ENCODE data around the gene SP1. TPM values are rescaled to one million over a fixed set of nuclear protein-coding genes. Genes with fewer than 3 reads are reported as not detected.

The SP1 gene
- total and polyA plus RNA-seq, 4 experiments from 2014 or later = 4.3 to 110 (median 59.7) TPM

DNA sequence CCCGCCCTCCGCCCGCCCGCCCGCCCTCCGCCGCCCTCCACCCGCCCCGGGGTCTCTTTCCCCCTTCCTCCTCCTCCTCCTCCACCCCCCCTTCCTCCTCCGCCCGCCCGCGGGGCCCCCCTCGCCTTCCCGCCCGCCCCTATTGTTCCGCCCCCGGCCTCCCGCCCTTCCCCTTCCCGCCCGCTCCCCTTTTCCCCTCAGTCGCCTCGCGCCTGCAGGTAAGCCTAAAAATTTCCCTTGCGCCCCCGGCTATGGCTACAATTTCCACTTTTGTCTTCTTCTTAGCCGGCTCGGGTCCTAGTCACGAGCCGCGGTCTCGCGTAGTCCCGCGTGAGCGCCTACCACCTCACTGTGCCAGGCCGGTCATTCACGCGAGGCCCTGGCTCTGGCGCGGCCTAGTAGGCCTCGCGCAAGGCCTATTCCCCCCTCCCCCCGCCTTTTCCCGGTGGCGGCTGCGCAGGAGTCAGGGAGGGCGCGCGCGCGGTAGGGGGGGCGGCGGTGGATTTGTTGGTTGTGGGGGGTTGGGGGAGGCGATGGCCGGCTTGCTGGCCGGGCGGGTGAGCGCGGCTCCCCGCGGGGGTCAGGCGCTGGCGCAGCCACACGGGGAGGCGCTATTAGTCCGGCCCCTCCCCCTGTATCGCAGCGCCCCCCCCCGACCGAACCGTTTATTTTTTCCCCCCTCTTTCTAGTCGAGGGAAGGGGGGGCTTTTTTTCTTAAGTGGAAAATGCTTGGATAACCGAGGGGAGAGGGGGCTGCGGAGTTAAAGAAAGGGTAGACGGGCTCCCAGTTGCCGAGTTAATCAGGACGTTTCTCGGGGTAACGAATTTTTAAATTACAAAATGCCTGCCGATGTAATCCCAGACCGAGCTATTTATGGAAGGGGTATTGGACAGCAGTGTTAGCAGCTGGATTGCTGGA is 72.4 kb downstream of the SP1 start:
- POLR2A ChIA-PET (ENCODE audit: partially characterized antibody) = interaction anchor here (0.6 to 4.3 kb wide), 12 partner anchors 11 to 131 kb away, joined by 3 to 43 read pairs (median 5); partner anchors contain the start of genes AAAS, MAP3K12, PRR13 and SP1
- peak; percentile 81 to 86 (median 82) for DNase-seq
- Mint-ChIP-seq H3K36me3 (peaks cover 44 to 58% of the 10 kb centered on the region in 2 donors), H3K27ac (peak overlapping the region; percentile 98 to 100 (median 99)), H3K4me1 (peaks cover 20 to 49% (median 31%) of the 10 kb centered on the region in 4 donors), H3K4me3 (peak overlapping the region; percentile 95 to 100 (median 98)), H3K27me3 (no peaks in the 10 kb centered on the region), H3K9me3 (no peaks in the 10 kb centered on the region)
- Histone ChIP-seq H3K36me3 (ENCODE audit: insufficient read depth, low read length) (peaks cover 40% of the 10 kb centered on the region), H3K4me1 (ENCODE audit: insufficient read depth, low read length) (peaks cover 34% of the 10 kb centered on the region), H3K4me3 (ENCODE audit: low read length in 2 of 2) (peak overlapping the region; percentile 58 to 61), H3K9me3 (ENCODE audit: control insufficient read depth in 1 of 2, low read length in 2 of 2) (no peaks in the 10 kb centered on the region), H3K27ac (ENCODE audit: low read depth, low read length) (peak overlapping the region; percentile 95), H3K27me3 (ENCODE audit: insufficient read depth, low read length) (no peaks in the 10 kb centered on the region)
- CTCF ChIA-PET (ENCODE audit: partially characterized antibody) = interaction anchor here (0.6 kb wide), 1 partner anchor 47 kb away, joined by 3 read pairs; the partner anchor contains the start of gene MAP3K12
- intact Hi-C loops (cut with micrococcal nuclease) = loop anchor here (1.0 kb wide), 1 partner anchor 48 kb away; no protein-coding TSS in a partner anchor

DNA sequence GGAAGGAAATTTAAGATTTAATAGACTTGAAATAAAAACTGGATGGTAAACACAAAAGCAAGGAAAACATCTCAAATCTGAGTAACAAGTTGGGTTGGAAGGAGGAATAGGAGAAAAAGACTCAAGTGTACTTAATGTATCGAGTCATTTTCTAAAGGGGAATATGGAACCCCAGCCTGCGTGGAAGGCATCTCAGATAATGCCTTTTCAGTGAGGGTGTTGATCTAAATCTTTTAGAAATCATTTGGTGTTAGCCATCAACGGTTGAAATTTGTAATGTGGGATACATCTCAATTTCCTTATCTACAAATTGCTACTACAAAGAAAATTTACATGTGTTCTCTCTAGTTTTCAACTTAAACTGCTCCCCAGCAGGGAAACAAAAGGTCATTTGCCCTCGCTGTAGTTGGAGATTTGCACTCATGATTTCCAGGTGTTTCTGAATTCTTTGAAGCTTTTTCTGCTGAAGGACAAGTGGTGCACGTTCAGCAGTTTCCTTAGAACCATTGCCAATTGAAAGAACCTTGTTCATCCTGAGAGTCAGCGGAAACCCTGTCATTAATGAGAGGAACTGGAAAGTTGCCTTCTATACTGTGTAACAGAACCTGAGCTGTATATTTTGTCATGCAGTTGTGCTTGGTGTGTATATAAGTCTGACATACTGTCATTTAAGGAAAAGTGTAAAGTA is 74.1 kb downstream of the SP1 start:
- peaks cover 40 to 62% of the 10 kb centered on the region in 2 donors for H3K36me3 Mint-ChIP-seq
- no peaks in the 10 kb centered on the region for H3K27me3 Mint-ChIP-seq
- no peaks in the 10 kb centered on the region for H3K9me3 Mint-ChIP-seq
- Histone ChIP-seq H3K36me3 (ENCODE audit: insufficient read depth, low read length) (peaks cover 50% of the 10 kb centered on the region), H3K4me3 (ENCODE audit: low read length in 2 of 2) (no peak overlapping the region), H3K4me1 (ENCODE audit: insufficient read depth, low read length) (peaks cover 34% of the 10 kb centered on the region), H3K27me3 (ENCODE audit: insufficient read depth, low read length) (no peaks in the 10 kb centered on the region), H3K9me3 (ENCODE audit: control insufficient read depth in 1 of 2, low read length in 2 of 2) (no peaks in the 10 kb centered on the region), H3K27ac (ENCODE audit: low read depth, low read length) (peak overlapping the region; percentile 95)
- DNase-seq = peak in 1 of 5 donors; percentile 36
- H3K4me1 Mint-ChIP-seq = peaks cover 20 to 46% (median 32%) of the 10 kb centered on the region in 4 donors
- CTCF ChIA-PET (ENCODE audit: partially characterized antibody) = interaction anchor here (1.2 to 2.4 kb wide), 2 partner anchors 54 to 133 kb away, joined by 3 to 6 read pairs; partner anchors contain the start of gene AAAS
- POLR2A ChIA-PET (ENCODE audit: partially characterized antibody) = interaction anchor here (0.5 to 4.3 kb wide), 13 partner anchors 9 to 186 kb away, joined by 3 to 43 read pairs (median 5); partner anchors contain the start of genes AAAS, ESPL1, MAP3K12 and PRR13
- peak overlapping the region in 6 of 7 donors; percentile 42 to 99 (median 96) for H3K27ac Mint-ChIP-seq
- intact Hi-C loops (cut with micrococcal nuclease) = no loop called here
- peak overlapping the region; percentile 41 to 100 (median 98) for H3K4me3 Mint-ChIP-seq

DNA sequence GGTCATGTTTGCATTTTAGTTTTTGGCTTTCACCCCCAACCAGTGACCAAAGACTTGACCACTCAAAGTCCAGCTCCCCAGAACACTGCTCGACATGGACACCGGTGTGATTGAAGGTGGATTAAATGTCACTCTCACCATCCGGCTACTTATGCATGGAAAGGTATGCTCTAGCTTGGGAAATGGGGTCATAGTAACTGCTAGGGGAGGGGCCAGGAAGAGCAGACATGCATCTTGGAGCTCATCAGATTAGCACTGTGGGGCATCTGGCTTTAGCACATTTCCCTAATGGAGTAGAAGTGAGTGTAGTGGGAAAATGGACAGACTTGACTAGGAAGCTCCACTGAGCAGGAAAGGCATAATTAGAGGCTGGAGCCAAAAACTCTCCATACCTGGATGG is 74.7 kb downstream of the SP1 start:
- ChIA-PET CTCF (ENCODE audit: partially characterized antibody) (interaction anchor here (1.1 to 2.4 kb wide), 4 partner anchors 21 to 134 kb away, joined by 3 to 6 read pairs (median 4); partner anchors contain the start of gene AAAS), POLR2A (ENCODE audit: partially characterized antibody) (interaction anchor here (0.7 to 4.3 kb wide), 5 partner anchors 13 to 133 kb away, joined by 3 to 43 read pairs (median 12); partner anchors contain the start of genes AAAS, MAP3K12, PRR13 and TARBP2)
- H3K4me3 ChIP-seq (ENCODE audit: low read length in 2 of 2) = no peak overlapping the region
- H3K36me3 ChIP-seq (ENCODE audit: insufficient read depth, low read length) = peaks cover 54% of the 10 kb centered on the region
- H3K9me3 ChIP-seq (ENCODE audit: control insufficient read depth in 1 of 2, low read length in 2 of 2) = no peaks in the 10 kb centered on the region
- DNase-seq = no peak
- intact Hi-C loops (cut with micrococcal nuclease) = no loop called here
- peaks cover 44 to 67% of the 10 kb centered on the region in 2 donors for H3K36me3 Mint-ChIP-seq
- H3K27me3 Mint-ChIP-seq = no peaks in the 10 kb centered on the region
- no peak overlapping the region for H3K27ac ChIP-seq (ENCODE audit: low read depth, low read length)
- H3K4me1 ChIP-seq (ENCODE audit: insufficient read depth, low read length) = peaks cover 34% of the 10 kb centered on the region
- H3K9me3 Mint-ChIP-seq = no peaks in the 10 kb centered on the region
- peaks cover 21 to 49% (median 34%) of the 10 kb centered on the region in 4 donors for H3K4me1 Mint-ChIP-seq
- H3K27me3 ChIP-seq (ENCODE audit: insufficient read depth, low read length) = no peaks in the 10 kb centered on the region
- H3K27ac Mint-ChIP-seq = peak overlapping the region in 4 of 7 donors; percentile 60 to 99 (median 63)
- H3K4me3 Mint-ChIP-seq = peak overlapping the region; percentile 27 to 99 (median 56)

DNA sequence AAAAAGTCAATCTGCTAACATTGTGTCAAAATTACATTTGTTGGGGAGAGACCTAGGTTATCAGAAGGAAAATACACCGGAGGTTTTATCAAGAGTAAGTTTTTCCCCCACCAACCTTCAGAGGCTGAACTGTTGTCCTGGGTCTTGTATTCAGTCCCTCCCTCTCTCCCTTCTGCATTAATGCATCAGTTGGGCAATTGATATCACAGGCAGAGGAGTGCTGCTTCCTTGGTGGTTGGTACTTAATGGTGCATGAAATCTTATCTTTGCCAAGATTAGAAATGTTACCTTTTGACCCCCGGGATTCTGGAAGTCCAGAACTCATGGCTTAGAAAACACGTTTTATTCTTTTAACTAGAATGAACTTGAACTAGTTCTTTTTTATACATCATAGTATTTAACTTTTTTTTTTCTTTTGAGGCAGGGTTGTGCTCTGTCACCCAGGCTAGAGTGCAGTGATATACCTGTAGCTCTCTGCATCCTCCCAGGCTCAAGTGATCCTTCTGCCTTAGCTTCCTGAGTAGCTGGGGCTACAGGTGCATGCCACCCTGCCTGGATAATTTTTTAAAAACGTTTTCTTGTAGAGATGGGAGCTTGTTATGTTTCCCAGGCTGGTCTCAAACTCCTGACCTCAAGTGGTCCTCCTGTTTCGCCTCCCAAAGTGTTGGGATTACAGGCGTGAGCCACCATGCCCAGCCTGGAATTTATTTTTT is 76.8 kb downstream of the SP1 start:
- H3K9me3 ChIP-seq (ENCODE audit: control insufficient read depth in 1 of 2, low read length in 2 of 2) = no peaks in the 10 kb centered on the region
- H3K27ac ChIP-seq (ENCODE audit: low read depth, low read length) = no peak overlapping the region
- intact Hi-C loops (cut with micrococcal nuclease) = no loop called here
- Mint-ChIP-seq H3K9me3 (no peaks in the 10 kb centered on the region), H3K27ac (peak overlapping the region in 2 of 7 donors; percentile 27 to 72), H3K36me3 (peaks cover 61 to 84% of the 10 kb centered on the region in 2 donors), H3K27me3 (no peaks in the 10 kb centered on the region), H3K4me3 (no peak overlapping the region), H3K4me1 (peaks cover 24 to 60% (median 38%) of the 10 kb centered on the region in 4 donors)
- no peak overlapping the region for H3K4me3 ChIP-seq (ENCODE audit: low read length in 2 of 2)
- peaks cover 75% of the 10 kb centered on the region for H3K36me3 ChIP-seq (ENCODE audit: insufficient read depth, low read length)
- CTCF ChIA-PET (ENCODE audit: partially characterized antibody) = interaction anchor here (1.2 to 2.4 kb wide), 2 partner anchors 44 to 52 kb away, joined by 3 to 6 read pairs; partner anchors contain the start of gene TARBP2
- no peaks in the 10 kb centered on the region for H3K27me3 ChIP-seq (ENCODE audit: insufficient read depth, low read length)
- POLR2A ChIA-PET (ENCODE audit: partially characterized antibody) = interaction anchor here (4.3 kb wide), 1 partner anchor 43 kb away, joined by 43 read pairs; the partner anchor contains the start of genes MAP3K12 and TARBP2
- no peak for DNase-seq
- peaks cover 29% of the 10 kb centered on the region for H3K4me1 ChIP-seq (ENCODE audit: insufficient read depth, low read length)

DNA sequence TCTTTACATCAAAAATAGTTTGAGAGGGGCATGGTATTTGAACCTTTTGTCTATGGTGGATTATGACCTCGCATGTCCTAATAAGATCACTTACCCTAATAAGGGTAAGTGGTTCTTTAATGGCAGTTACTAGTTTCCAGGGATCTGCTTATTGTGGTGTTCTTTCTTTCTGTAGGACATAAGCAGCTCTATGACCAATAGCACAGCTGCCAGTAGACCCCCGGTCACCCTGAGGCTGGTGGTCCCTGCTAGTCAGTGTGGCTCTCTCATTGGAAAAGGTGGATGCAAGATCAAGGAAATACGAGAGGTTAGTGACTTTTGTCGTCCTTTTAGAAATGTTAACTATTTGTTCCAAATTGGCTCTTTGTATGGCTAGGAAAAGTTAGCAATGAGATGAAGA is 79.1 kb downstream of the SP1 start:
- peaks cover 20 to 51% (median 33%) of the 10 kb centered on the region in 4 donors for H3K4me1 Mint-ChIP-seq
- no peak for DNase-seq
- no peaks in the 10 kb centered on the region for H3K27me3 ChIP-seq (ENCODE audit: insufficient read depth, low read length)
- H3K9me3 Mint-ChIP-seq = no peaks in the 10 kb centered on the region
- no peaks in the 10 kb centered on the region for H3K9me3 ChIP-seq (ENCODE audit: control insufficient read depth in 1 of 2, low read length in 2 of 2)
- H3K4me3 Mint-ChIP-seq = peak overlapping the region in 1 of 8 donors; percentile 12
- H3K4me1 ChIP-seq (ENCODE audit: insufficient read depth, low read length) = peaks cover 16% of the 10 kb centered on the region
- ChIA-PET POLR2A (ENCODE audit: partially characterized antibody) (interaction anchor here (1.0 to 1.1 kb wide), 2 partner anchors 11 to 42 kb away, joined by 4 to 5 read pairs; partner anchors contain the start of gene TARBP2), CTCF (ENCODE audit: partially characterized antibody) (interaction anchor here (1.0 to 1.5 kb wide), 4 partner anchors 12 to 50 kb away, joined by 3 to 6 read pairs (median 4); partner anchors contain the start of gene PRR13)
- H3K4me3 ChIP-seq (ENCODE audit: low read length in 2 of 2) = no peak overlapping the region
- no peaks in the 10 kb centered on the region for H3K27me3 Mint-ChIP-seq
- peak overlapping the region in 1 of 7 donors; percentile 41 for H3K27ac Mint-ChIP-seq
- H3K27ac ChIP-seq (ENCODE audit: low read depth, low read length) = no peak overlapping the region
- H3K36me3 ChIP-seq (ENCODE audit: insufficient read depth, low read length) = peaks cover 97% of the 10 kb centered on the region
- H3K36me3 Mint-ChIP-seq = peaks cover 74 to 90% of the 10 kb centered on the region in 2 donors
- intact Hi-C loops (cut with micrococcal nuclease) = loop anchor here (2.0 kb wide), 1 partner anchor 16 kb away; no protein-coding TSS in a partner anchor

DNA sequence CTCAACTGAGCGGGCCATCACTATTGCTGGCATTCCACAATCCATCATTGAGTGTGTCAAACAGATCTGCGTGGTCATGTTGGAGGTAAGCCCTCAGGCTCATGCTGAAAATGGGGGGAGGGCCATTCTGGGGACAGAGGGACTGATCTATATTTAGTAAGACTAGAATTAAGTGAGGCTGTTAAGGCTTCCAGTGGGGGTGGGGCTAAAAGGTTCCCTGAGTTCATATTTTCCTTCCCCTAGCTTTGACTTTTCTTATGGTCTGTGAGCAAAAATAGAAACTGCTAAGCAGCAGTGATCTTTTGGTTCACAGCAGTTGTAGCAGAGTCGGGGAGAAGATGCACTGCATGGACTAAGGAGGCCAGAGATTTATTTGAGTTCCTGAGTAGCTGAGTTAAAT is 81.1 kb downstream of the SP1 start:
- Histone ChIP-seq H3K9me3 (ENCODE audit: control insufficient read depth in 1 of 2, low read length in 2 of 2) (no peaks in the 10 kb centered on the region), H3K4me3 (ENCODE audit: low read length in 2 of 2) (no peak overlapping the region), H3K36me3 (ENCODE audit: insufficient read depth, low read length) (peaks cover 97% of the 10 kb centered on the region), H3K27ac (ENCODE audit: low read depth, low read length) (no peak overlapping the region), H3K4me1 (ENCODE audit: insufficient read depth, low read length) (no peaks in the 10 kb centered on the region), H3K27me3 (ENCODE audit: insufficient read depth, low read length) (no peaks in the 10 kb centered on the region)
- Mint-ChIP-seq H3K4me1 (peaks cover 17 to 44% (median 28%) of the 10 kb centered on the region in 4 donors), H3K27ac (peak overlapping the region in 4 of 7 donors; percentile 47 to 58 (median 50)), H3K36me3 (peaks cover 64 to 89% of the 10 kb centered on the region in 2 donors), H3K27me3 (no peaks in the 10 kb centered on the region), H3K4me3 (peak overlapping the region in 1 of 8 donors; percentile 19), H3K9me3 (no peaks in the 10 kb centered on the region)
- ChIA-PET POLR2A (ENCODE audit: partially characterized antibody) (interaction anchor here (0.5 to 1.2 kb wide), 3 partner anchors 11 to 48 kb away, joined by 3 read pairs; no protein-coding TSS in a partner anchor), CTCF (ENCODE audit: partially characterized antibody) (interaction anchor here (1.1 kb wide), 1 partner anchor 48 kb away, joined by 5 read pairs; no protein-coding TSS in a partner anchor)
- intact Hi-C loops (cut with micrococcal nuclease) = no loop called here
- no peak for DNase-seq
